WTC11 (cell line): ENCODE data around the gene FABP2. TPM values are rescaled to one million over a fixed set of nuclear protein-coding genes. Genes with fewer than 3 reads are reported as not detected.

ENCODE experiments used
- ATAC-seq: fragments of 200-7000 bp; cut with Tn5 transposase; 2 replicates; pipeline ENCODE4 v1.10.0; 2021; ENCODE audit warnings: mild to moderate bottlenecking, moderate library complexity
- CTCF ChIA-PET: fragments of 300-600 bp; sonication (Branson Sonifier 250); formaldehyde crosslinking; loops from one replicate; lab custom pipeline; 2021; ENCODE audit warnings: antibody characterized with exemption; lab: Charles Lee
- POLR2A ChIA-PET: fragments of 350-600 bp; sonication (Branson Sonifier 250); formaldehyde crosslinking; loops from one replicate; lab custom pipeline; 2021; ENCODE audit warnings: antibody characterized with exemption; lab: Charles Lee
- DNase-seq: peaks from one replicate; pipeline ENCODE4 v3.0.0; 2021; ENCODE audit warnings: low spot score
- H3K27ac Mint-ChIP-seq: 2 replicates; pipeline ENCODE4 v1.8.0; 2021; ENCODE audit warnings: mixed read lengths
- H3K27me3 Mint-ChIP-seq: 2 replicates; pipeline ENCODE4 v1.8.0; 2021; ENCODE audit warnings: low read depth, mild to moderate bottlenecking, moderate library complexity, mixed read lengths
- H3K36me3 Mint-ChIP-seq: 2 replicates; pipeline ENCODE4 v1.8.0; 2021; ENCODE audit warnings: mixed read lengths
- H3K4me1 Mint-ChIP-seq: 2 replicates; pipeline ENCODE4 v1.8.0; 2022; ENCODE audit warnings: mixed read lengths
- H3K4me3 Mint-ChIP-seq: 2 replicates; pipeline ENCODE4 v1.8.0; 2021; ENCODE audit warnings: mild to moderate bottlenecking, moderate library complexity, mixed read lengths
- H3K9me3 Mint-ChIP-seq: 2 replicates; pipeline ENCODE4 v1.8.0; 2021; ENCODE audit warnings: mixed read lengths
- CDX4 ChIP-seq: fragments of 250-450 bp; sonication (Bioruptor Pico); IDR thresholded peaks from 2 replicates; pipeline ENCODE4 v1.9.0; 2021; ENCODE audit warnings: moderate library complexity, mild to moderate bottlenecking, inconsistent platforms, borderline replicate concordance
- CREB1 ChIP-seq: sonication (generic); formaldehyde crosslinking; IDR thresholded peaks from 2 replicates; pipeline ENCODE4 v1.8.0; 2023; ENCODE audit warnings: mild to moderate bottlenecking, missing genetic modification reagents
- CREM ChIP-seq: sonication (generic); formaldehyde crosslinking; IDR thresholded peaks from 2 replicates; pipeline ENCODE4 v1.8.1; 2022; ENCODE audit warnings: mild to moderate bottlenecking, missing genetic modification reagents, moderate library complexity
- ELF4 ChIP-seq: sonication (generic); formaldehyde crosslinking; IDR thresholded peaks from 2 replicates; pipeline ENCODE4 v1.8.1; 2022; ENCODE audit warnings: low read depth, mild to moderate bottlenecking, moderate library complexity, missing genetic modification reagents
- GRHL2 ChIP-seq: fragments of 250-450 bp; sonication (Bioruptor Pico); IDR thresholded peaks from 2 replicates; pipeline ENCODE4 v1.8.0; 2022; ENCODE audit warnings: mild to moderate bottlenecking, moderate library complexity; ENCODE audit not compliant: insufficient replicate concordance, severe bottlenecking
- KAT7 ChIP-seq: sonication (generic); formaldehyde crosslinking; IDR thresholded peaks from 2 replicates; pipeline ENCODE4 v1.8.1; 2023; ENCODE audit warnings: missing genetic modification reagents, mild to moderate bottlenecking, borderline replicate concordance
- NFATC4 ChIP-seq: fragments of 250-450 bp; sonication (Bioruptor Pico); IDR thresholded peaks from 2 replicates; pipeline ENCODE4 v1.9.0; 2021; ENCODE audit warnings: mild to moderate bottlenecking
- NFE2L1 ChIP-seq: sonication (generic); formaldehyde crosslinking; IDR thresholded peaks from 2 replicates; pipeline ENCODE4 v1.8.1; 2023; ENCODE audit warnings: missing genetic modification reagents
- PRRX2 ChIP-seq: fragments of 250-450 bp; sonication (Bioruptor Pico); IDR thresholded peaks from 2 replicates; pipeline ENCODE4 v1.8.0; 2021; ENCODE audit warnings: mild to moderate bottlenecking
- SMAD3 ChIP-seq: sonication (generic); formaldehyde crosslinking; IDR thresholded peaks from 2 replicates; pipeline ENCODE4 v1.8.0; 2022; ENCODE audit warnings: missing genetic modification reagents, mild to moderate bottlenecking, borderline replicate concordance
- SMAD4 ChIP-seq: sonication (generic); formaldehyde crosslinking; IDR thresholded peaks from 2 replicates; pipeline ENCODE4 v1.8.0; 2022; ENCODE audit warnings: mild to moderate bottlenecking, missing genetic modification reagents
- SP1 ChIP-seq: sonication (generic); formaldehyde crosslinking; conservative IDR thresholded peaks from 2 replicates; pipeline ENCODE4 v1.8.1; 2022; ENCODE audit warnings: missing genetic modification reagents
- TCF7 ChIP-seq: sonication (generic); formaldehyde crosslinking; IDR thresholded peaks from 2 replicates; pipeline ENCODE4 v1.8.0; 2022; ENCODE audit warnings: mild to moderate bottlenecking, low read depth, missing genetic modification reagents, moderate library complexity
- TEAD4 ChIP-seq: sonication (generic); formaldehyde crosslinking; IDR thresholded peaks from 2 replicates; pipeline ENCODE4 v1.8.0; 2022; ENCODE audit warnings: mild to moderate bottlenecking, missing genetic modification reagents
- TP53 ChIP-seq: sonication (generic); formaldehyde crosslinking; IDR thresholded peaks from 2 replicates; pipeline ENCODE4 v1.8.1; 2023; ENCODE audit warnings: mild to moderate bottlenecking, missing genetic modification reagents
- ZBTB21 ChIP-seq: sonication (generic); formaldehyde crosslinking; IDR thresholded peaks from 2 replicates; pipeline ENCODE4 v1.8.1; 2023; ENCODE audit warnings: mild to moderate bottlenecking, missing genetic modification reagents, borderline replicate concordance
- ZBTB43 ChIP-seq: sonication (generic); formaldehyde crosslinking; IDR thresholded peaks from 2 replicates; pipeline ENCODE4 v1.8.1; 2023; ENCODE audit warnings: mild to moderate bottlenecking, missing genetic modification reagents
- ZNF219 ChIP-seq: sonication (generic); formaldehyde crosslinking; IDR thresholded peaks from 2 replicates; pipeline ENCODE4 v1.8.0; 2023; ENCODE audit warnings: missing genetic modification reagents, mild to moderate bottlenecking, borderline replicate concordance
- ZNF232 ChIP-seq: sonication (generic); formaldehyde crosslinking; IDR thresholded peaks from 2 replicates; pipeline ENCODE4 v1.8.0; 2022; ENCODE audit warnings: mild to moderate bottlenecking, missing genetic modification reagents
- ZSCAN18 ChIP-seq: fragments of 250-450 bp; sonication (Bioruptor Pico); IDR thresholded peaks from 2 replicates; pipeline ENCODE4 v2.1.2; 2022; ENCODE audit warnings: mild to moderate bottlenecking, moderate library complexity
- total RNA-seq: library from RNA; stranded (reverse); gene quantifications from 3 replicates; pipeline ENCODE4 v1.2.3, GENCODE V29; 2021
- TF ChIP-seq, protein P1 (sequence below): sonication (generic); formaldehyde crosslinking; IDR thresholded peaks from 2 replicates; pipeline ENCODE4 v1.8.0; 2022; ENCODE audit warnings: mild to moderate bottlenecking, missing genetic modification reagents
- TF ChIP-seq, protein P2 (sequence below): sonication (generic); formaldehyde crosslinking; IDR thresholded peaks from 2 replicates; pipeline ENCODE4 v1.8.1; 2023; ENCODE audit warnings: mild to moderate bottlenecking, missing genetic modification reagents, borderline replicate concordance
- TF ChIP-seq, protein P3 (sequence below): sonication (generic); formaldehyde crosslinking; IDR thresholded peaks from 2 replicates; pipeline ENCODE4 v1.8.1; 2022; ENCODE audit warnings: missing genetic modification reagents, borderline replicate concordance
- TF ChIP-seq, protein P4 (sequence below): fragments of 250-450 bp; sonication (Bioruptor Pico); IDR thresholded peaks from 2 replicates; pipeline ENCODE4 v1.9.0; 2021; ENCODE audit warnings: mild to moderate bottlenecking

Gene FABP2
- total RNA-seq, 1 experiment from 2014 or later = not detected

DNA sequence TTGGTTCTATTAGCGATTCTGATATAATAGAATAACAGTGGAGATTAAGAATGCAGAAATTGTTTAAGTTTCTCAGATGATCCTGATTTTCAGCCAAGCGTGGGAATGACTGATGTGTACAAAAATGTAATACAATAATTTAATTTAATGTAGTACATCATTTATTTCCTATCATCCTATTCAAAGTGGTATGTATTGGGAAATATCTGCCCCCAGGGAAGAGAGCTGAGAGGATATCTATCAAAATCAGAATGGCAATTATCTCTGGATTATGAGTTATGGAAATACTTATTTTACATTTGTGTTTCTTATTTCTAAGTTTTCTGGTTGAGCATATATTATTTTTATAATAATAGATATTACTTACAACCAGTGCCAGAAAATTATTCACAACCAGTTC, 3.9 kb downstream of the FABP2 start:
- no peaks in the 10 kb centered on the region for H3K36me3 Mint-ChIP-seq
- TF ChIP-seq ZBTB21 (CRISPR knock-in tag) (no peak), ZNF232 (no peak), SMAD4 (CRISPR knock-in tag) (no peak), CREB1 (CRISPR knock-in tag) (no peak), TEAD4 (CRISPR knock-in tag) (no peak), SP1 (CRISPR knock-in tag) (no peak), ZNF219 (CRISPR knock-in tag) (no peak), NFATC4 (CRISPR knock-in tag) (no peak), NFE2L1 (CRISPR knock-in tag) (no peak), TP53 (CRISPR knock-in tag) (no peak)
- POLR2A ChIA-PET = no interaction called here
- H3K4me3 Mint-ChIP-seq = no peak overlapping the region
- no peak for DNase-seq
- no peak for ATAC-seq
- H3K27ac Mint-ChIP-seq = no peak overlapping the region
- peaks cover 10% of the 10 kb centered on the region for H3K4me1 Mint-ChIP-seq
- CTCF ChIA-PET = no interaction called here
- no peaks in the 10 kb centered on the region for H3K27me3 Mint-ChIP-seq
- H3K9me3 Mint-ChIP-seq = no peaks in the 10 kb centered on the region

DNA sequence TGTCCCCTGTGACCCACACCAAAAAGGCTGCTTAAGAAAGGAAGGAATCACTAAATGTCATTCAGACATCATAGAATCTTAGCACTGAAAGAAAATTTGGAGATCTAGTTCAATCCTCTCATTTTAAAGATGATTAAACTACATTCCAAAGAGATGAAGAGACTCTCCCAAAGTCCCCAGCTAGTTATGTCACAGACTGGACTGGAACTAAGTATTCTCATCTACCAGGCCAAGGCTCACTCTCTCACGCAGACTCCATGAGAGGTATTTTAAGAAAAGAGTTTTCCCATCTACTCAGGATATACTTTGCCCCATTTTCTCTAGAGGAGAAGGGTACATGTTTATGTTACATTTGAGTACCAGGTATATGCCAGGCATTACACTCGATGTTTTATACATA, 6.9 kb downstream of the FABP2 start:
- DNase-seq = no peak
- H3K4me1 Mint-ChIP-seq = peaks cover 10% of the 10 kb centered on the region
- POLR2A ChIA-PET = no interaction called here
- H3K27ac Mint-ChIP-seq = no peak overlapping the region
- no peaks in the 10 kb centered on the region for H3K9me3 Mint-ChIP-seq
- no peak overlapping the region for H3K4me3 Mint-ChIP-seq
- H3K27me3 Mint-ChIP-seq = no peaks in the 10 kb centered on the region
- CTCF ChIA-PET = interaction anchor here (1.4 to 2.0 kb wide), 2 partner anchors 175 to 314 kb away, joined by 5 to 9 read pairs; partner anchors contain the start of gene PDE5A
- ATAC-seq = no peak; the same call in 1 of the 2 replicates
- H3K36me3 Mint-ChIP-seq = no peaks in the 10 kb centered on the region
- TF ChIP-seq ZBTB43 (CRISPR knock-in tag) (no peak), PRRX2 (CRISPR knock-in tag) (no peak), ZSCAN18 (CRISPR knock-in tag) (no peak), KAT7 (CRISPR knock-in tag) (no peak), SMAD3 (no peak), CREM (CRISPR knock-in tag) (no peak), GRHL2 (CRISPR knock-in tag) (no peak), TCF7 (CRISPR knock-in tag) (no peak), ELF4 (CRISPR knock-in tag) (no peak), CDX4 (CRISPR knock-in tag) (no peak), TP53 (CRISPR knock-in tag) (no peak)
- TF ChIP-seq, protein P1, sequence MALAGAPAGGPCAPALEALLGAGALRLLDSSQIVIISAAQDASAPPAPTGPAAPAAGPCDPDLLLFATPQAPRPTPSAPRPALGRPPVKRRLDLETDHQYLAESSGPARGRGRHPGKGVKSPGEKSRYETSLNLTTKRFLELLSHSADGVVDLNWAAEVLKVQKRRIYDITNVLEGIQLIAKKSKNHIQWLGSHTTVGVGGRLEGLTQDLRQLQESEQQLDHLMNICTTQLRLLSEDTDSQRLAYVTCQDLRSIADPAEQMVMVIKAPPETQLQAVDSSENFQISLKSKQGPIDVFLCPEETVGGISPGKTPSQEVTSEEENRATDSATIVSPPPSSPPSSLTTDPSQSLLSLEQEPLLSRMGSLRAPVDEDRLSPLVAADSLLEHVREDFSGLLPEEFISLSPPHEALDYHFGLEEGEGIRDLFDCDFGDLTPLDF (CRISPR knock-in tag) = no peak
- TF ChIP-seq, protein P2, sequence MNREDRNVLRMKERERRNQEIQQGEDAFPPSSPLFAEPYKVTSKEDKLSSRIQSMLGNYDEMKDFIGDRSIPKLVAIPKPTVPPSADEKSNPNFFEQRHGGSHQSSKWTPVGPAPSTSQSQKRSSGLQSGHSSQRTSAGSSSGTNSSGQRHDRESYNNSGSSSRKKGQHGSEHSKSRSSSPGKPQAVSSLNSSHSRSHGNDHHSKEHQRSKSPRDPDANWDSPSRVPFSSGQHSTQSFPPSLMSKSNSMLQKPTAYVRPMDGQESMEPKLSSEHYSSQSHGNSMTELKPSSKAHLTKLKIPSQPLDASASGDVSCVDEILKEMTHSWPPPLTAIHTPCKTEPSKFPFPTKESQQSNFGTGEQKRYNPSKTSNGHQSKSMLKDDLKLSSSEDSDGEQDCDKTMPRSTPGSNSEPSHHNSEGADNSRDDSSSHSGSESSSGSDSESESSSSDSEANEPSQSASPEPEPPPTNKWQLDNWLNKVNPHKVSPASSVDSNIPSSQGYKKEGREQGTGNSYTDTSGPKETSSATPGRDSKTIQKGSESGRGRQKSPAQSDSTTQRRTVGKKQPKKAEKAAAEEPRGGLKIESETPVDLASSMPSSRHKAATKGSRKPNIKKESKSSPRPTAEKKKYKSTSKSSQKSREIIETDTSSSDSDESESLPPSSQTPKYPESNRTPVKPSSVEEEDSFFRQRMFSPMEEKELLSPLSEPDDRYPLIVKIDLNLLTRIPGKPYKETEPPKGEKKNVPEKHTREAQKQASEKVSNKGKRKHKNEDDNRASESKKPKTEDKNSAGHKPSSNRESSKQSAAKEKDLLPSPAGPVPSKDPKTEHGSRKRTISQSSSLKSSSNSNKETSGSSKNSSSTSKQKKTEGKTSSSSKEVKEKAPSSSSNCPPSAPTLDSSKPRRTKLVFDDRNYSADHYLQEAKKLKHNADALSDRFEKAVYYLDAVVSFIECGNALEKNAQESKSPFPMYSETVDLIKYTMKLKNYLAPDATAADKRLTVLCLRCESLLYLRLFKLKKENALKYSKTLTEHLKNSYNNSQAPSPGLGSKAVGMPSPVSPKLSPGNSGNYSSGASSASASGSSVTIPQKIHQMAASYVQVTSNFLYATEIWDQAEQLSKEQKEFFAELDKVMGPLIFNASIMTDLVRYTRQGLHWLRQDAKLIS (CRISPR knock-in tag) = no peak
- TF ChIP-seq, protein P3, sequence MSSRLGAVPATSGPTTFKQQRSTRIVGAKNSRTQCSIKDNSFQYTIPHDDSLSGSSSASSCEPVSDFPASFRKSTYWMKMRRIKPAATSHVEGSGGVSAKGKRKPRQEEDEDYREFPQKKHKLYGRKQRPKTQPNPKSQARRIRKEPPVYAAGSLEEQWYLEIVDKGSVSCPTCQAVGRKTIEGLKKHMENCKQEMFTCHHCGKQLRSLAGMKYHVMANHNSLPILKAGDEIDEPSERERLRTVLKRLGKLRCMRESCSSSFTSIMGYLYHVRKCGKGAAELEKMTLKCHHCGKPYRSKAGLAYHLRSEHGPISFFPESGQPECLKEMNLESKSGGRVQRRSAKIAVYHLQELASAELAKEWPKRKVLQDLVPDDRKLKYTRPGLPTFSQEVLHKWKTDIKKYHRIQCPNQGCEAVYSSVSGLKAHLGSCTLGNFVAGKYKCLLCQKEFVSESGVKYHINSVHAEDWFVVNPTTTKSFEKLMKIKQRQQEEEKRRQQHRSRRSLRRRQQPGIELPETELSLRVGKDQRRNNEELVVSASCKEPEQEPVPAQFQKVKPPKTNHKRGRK (CRISPR knock-in tag) = no peak
- TF ChIP-seq, protein P4, sequence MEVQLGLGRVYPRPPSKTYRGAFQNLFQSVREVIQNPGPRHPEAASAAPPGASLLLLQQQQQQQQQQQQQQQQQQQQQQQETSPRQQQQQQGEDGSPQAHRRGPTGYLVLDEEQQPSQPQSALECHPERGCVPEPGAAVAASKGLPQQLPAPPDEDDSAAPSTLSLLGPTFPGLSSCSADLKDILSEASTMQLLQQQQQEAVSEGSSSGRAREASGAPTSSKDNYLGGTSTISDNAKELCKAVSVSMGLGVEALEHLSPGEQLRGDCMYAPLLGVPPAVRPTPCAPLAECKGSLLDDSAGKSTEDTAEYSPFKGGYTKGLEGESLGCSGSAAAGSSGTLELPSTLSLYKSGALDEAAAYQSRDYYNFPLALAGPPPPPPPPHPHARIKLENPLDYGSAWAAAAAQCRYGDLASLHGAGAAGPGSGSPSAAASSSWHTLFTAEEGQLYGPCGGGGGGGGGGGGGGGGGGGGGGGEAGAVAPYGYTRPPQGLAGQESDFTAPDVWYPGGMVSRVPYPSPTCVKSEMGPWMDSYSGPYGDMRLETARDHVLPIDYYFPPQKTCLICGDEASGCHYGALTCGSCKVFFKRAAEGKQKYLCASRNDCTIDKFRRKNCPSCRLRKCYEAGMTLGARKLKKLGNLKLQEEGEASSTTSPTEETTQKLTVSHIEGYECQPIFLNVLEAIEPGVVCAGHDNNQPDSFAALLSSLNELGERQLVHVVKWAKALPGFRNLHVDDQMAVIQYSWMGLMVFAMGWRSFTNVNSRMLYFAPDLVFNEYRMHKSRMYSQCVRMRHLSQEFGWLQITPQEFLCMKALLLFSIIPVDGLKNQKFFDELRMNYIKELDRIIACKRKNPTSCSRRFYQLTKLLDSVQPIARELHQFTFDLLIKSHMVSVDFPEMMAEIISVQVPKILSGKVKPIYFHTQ (CRISPR knock-in tag) = no peak
